GM03348 (cell line): ENCODE results near the gene GRM5.
"Not testable (repeated sequence)": the region's sequence is repeated elsewhere in the genome, so short reads cannot be mapped to it uniquely, and the experiment has no call there.

ENCODE experiments used
- DNase-seq: peaks from one replicate; pipeline ENCODE4 v3.0.0; 2012; ENCODE audit warnings: low spot score

Gene GRM5

GRCh38 chr11:89065651-89066201 is at the start of gene GRM5:
Gene GRM5 (minus strand): TSS chr11:89065982. CDS start chr11:89047872, 18,110 bp downstream.
- peak; percentile 2 for DNase-seq

GRCh38 chr11:89097956-89098355 is 32.2 kb upstream of the GRM5 start:
- peak; percentile 1 for DNase-seq

GRCh38 chr11:89093806-89094205 is 28.0 kb upstream of the GRM5 start:
- DNase-seq = not testable (repeated sequence)

- not testable (repeated sequence) for DNase-seq
Observed at GRCh38 chr11:89084951-89085350, 19.2 kb upstream of the GRM5 start.

- DNase-seq = not testable (repeated sequence)
Observed at GRCh38 chr11:89070911-89071310, 5.1 kb upstream of the GRM5 start.

- DNase-seq = no peak
Observed at GRCh38 chr11:89067264-89067663, 1.5 kb upstream of the GRM5 start.

- no peak for DNase-seq
Observed at GRCh38 chr11:89065066-89065465, 716 bp downstream of the GRM5 start.

GRCh38 chr11:89063481-89063951 is 2.3 kb downstream of the GRM5 start:
- not testable (repeated sequence) for DNase-seq

- DNase-seq = not testable (repeated sequence)
Observed at GRCh38 chr11:89062771-89063298, 2.9 kb downstream of the GRM5 start.

GRCh38 chr11:89061839-89062238 is 3.9 kb downstream of the GRM5 start:
- DNase-seq = peak; percentile 3

GRCh38 chr11:89057406-89057805 is 8.4 kb downstream of the GRM5 start:
- DNase-seq = not testable (repeated sequence)

- DNase-seq = no peak
Observed at GRCh38 chr11:89052220-89052619, 13.6 kb downstream of the GRM5 start.

- not testable (repeated sequence) for DNase-seq
Observed at GRCh38 chr11:89047159-89047558, 18.6 kb downstream of the GRM5 start.

GRCh38 chr11:89043861-89044588 is 21.8 kb downstream of the GRM5 start:
- not testable (repeated sequence) for DNase-seq

- not testable (repeated sequence) for DNase-seq
Observed at GRCh38 chr11:89029671-89030070, 36.1 kb downstream of the GRM5 start.

GRCh38 chr11:89021339-89021738 is 44.4 kb downstream of the GRM5 start:
- no peak for DNase-seq

- not testable (repeated sequence) for DNase-seq
Observed at GRCh38 chr11:89019827-89020547, 45.8 kb downstream of the GRM5 start.

GRCh38 chr11:89016214-89016613 is 49.6 kb downstream of the GRM5 start:
- DNase-seq = no peak

GRCh38 chr11:89015614-89016013 is 50.2 kb downstream of the GRM5 start:
- no peak for DNase-seq

GRCh38 chr11:89000852-89001251 is 64.9 kb downstream of the GRM5 start:
- DNase-seq = not testable (repeated sequence)

GRCh38 chr11:88979641-88980040 is 86.1 kb downstream of the GRM5 start:
- DNase-seq = peak; percentile 40

- DNase-seq = not testable (repeated sequence)
Observed at GRCh38 chr11:88978992-88979391, 86.8 kb downstream of the GRM5 start.

GRCh38 chr11:88975441-88975840 is 90.3 kb downstream of the GRM5 start:
- DNase-seq = not testable (repeated sequence)
